H9 (cell line): Measurements from ENCODE around the gene ZSWIM6. TPM values are rescaled to one million over a fixed set of nuclear protein-coding genes. Genes with fewer than 3 reads are reported as not detected.

Experiments used
- DNase-seq: peaks from one replicate; pipeline ENCODE4 v3.0.0-alpha.2; 2017
- H2AFZ ChIP-seq: one replicate; pipeline ENCODE4 v1.6.1; 2013; ENCODE audit warnings: mild to moderate bottlenecking, low read length, control low read depth, moderate library complexity
- H2AK5ac ChIP-seq: 2 replicates; pipeline ENCODE4 v1.6.1; 2013; ENCODE audit warnings: low read length, control low read depth, mixed read lengths; ENCODE audit not compliant: insufficient read length
- H2BK120ac ChIP-seq: one replicate; pipeline ENCODE4 v1.6.1; 2013; ENCODE audit warnings: low read depth, mild to moderate bottlenecking, low read length, control low read depth, inconsistent platforms; ENCODE audit not compliant: poor library complexity, severe bottlenecking
- H2BK12ac ChIP-seq: 2 replicates; pipeline ENCODE4 v1.6.1; 2013; ENCODE audit warnings: low read length, control low read depth, mixed read lengths, low read depth; ENCODE audit not compliant: insufficient read length
- H2BK15ac ChIP-seq: 2 replicates; pipeline ENCODE4 v1.6.1; 2013; ENCODE audit warnings: low read depth, low read length, control low read depth
- H2BK20ac ChIP-seq: one replicate; pipeline ENCODE4 v1.6.1; 2013; ENCODE audit warnings: low read depth, mild to moderate bottlenecking, low read length, control low read depth, inconsistent platforms; ENCODE audit not compliant: poor library complexity, severe bottlenecking
- H2BK5ac ChIP-seq: 2 replicates; pipeline ENCODE4 v1.6.1; 2013; ENCODE audit warnings: low read length, control low read depth, mixed read lengths; ENCODE audit not compliant: insufficient read length
- H3K14ac ChIP-seq: 2 replicates; pipeline ENCODE4 v1.6.1; 2013; ENCODE audit warnings: low read length, control low read depth; ENCODE audit not compliant: insufficient read depth
- H3K18ac ChIP-seq: 2 replicates; pipeline ENCODE4 v1.6.1; 2013; ENCODE audit warnings: low read depth, mild to moderate bottlenecking, mixed read lengths, low read length, control low read depth; ENCODE audit not compliant: insufficient read length
- H3K23ac ChIP-seq: 2 replicates; pipeline ENCODE4 v1.6.1; 2013; ENCODE audit warnings: low read length, control low read depth, mixed read lengths, low read depth; ENCODE audit not compliant: insufficient read length
- H3K23me2 ChIP-seq: 2 replicates; pipeline ENCODE4 v1.6.1; 2013; ENCODE audit warnings: low read depth, mild to moderate bottlenecking, mixed read lengths, low read length, control low read depth; ENCODE audit not compliant: insufficient read length, poor library complexity, severe bottlenecking
- H3K27ac ChIP-seq: 2 replicates; pipeline ENCODE4 v1.5.1; 2013; ENCODE audit warnings: low read length, control low read depth, mixed read lengths, low read depth; ENCODE audit not compliant: insufficient read length
- H3K27me3 ChIP-seq: 2 replicates; pipeline ENCODE4 v1.6.1; 2013; ENCODE audit warnings: low read length, control low read depth, inconsistent platforms; ENCODE audit not compliant: insufficient read depth
- H3K4ac ChIP-seq: 2 replicates; pipeline ENCODE4 v1.6.1; 2013; ENCODE audit warnings: low read depth, mild to moderate bottlenecking, control low read depth, inconsistent platforms, low read length, moderate library complexity
- H3K4me1 ChIP-seq: 2 replicates; pipeline ENCODE4 v1.6.1; 2013; ENCODE audit warnings: low read length, control low read depth, inconsistent platforms; ENCODE audit not compliant: insufficient read depth
- H3K4me2 ChIP-seq: 2 replicates; pipeline ENCODE4 v1.6.1; 2013; ENCODE audit warnings: low read length, control low read depth, mixed read lengths; ENCODE audit not compliant: insufficient read length, insufficient read depth
- H3K56ac ChIP-seq: 2 replicates; pipeline ENCODE4 v1.6.1; 2013; ENCODE audit warnings: low read depth, mild to moderate bottlenecking, mixed read lengths, low read length, control low read depth; ENCODE audit not compliant: insufficient read length
- H3K79me1 ChIP-seq: 2 replicates; pipeline ENCODE4 v1.6.1; 2013; ENCODE audit warnings: low read depth, mild to moderate bottlenecking, moderate library complexity, low read length, control low read depth, inconsistent platforms; ENCODE audit not compliant: insufficient read depth, poor library complexity, severe bottlenecking
- H3K79me2 ChIP-seq: 2 replicates; pipeline ENCODE4 v1.6.1; 2013; ENCODE audit warnings: low read length, control low read depth, inconsistent platforms; ENCODE audit not compliant: insufficient read depth
- H3K9ac ChIP-seq: 2 replicates; pipeline ENCODE4 v1.6.1; 2013; ENCODE audit warnings: low read length, control low read depth, mixed read lengths; ENCODE audit not compliant: insufficient read length; ENCODE audit errors: extremely low read depth
- H3K9me3 ChIP-seq: one replicate; pipeline ENCODE4 v1.6.1; 2013; ENCODE audit warnings: low read depth, low read length, inconsistent platforms; ENCODE audit not compliant: control insufficient read depth
- H3T11ph ChIP-seq: one replicate; pipeline ENCODE4 v1.6.1; 2013; ENCODE audit warnings: mild to moderate bottlenecking, low read length, control low read depth, inconsistent platforms
- H4K20me1 ChIP-seq: one replicate; pipeline ENCODE4 v1.6.1; 2013; ENCODE audit not compliant: control insufficient read depth, insufficient read length, insufficient read depth
- H4K5ac ChIP-seq: 2 replicates; pipeline ENCODE4 v1.6.1; 2013; ENCODE audit warnings: low read depth, mild to moderate bottlenecking, mixed read lengths, low read length, control low read depth; ENCODE audit not compliant: insufficient read length
- H4K8ac ChIP-seq: replicated peaks from 2 replicates; pipeline ENCODE4 v1.6.1; 2013; ENCODE audit warnings: low read length, control low read depth, mixed read lengths, low read depth; ENCODE audit not compliant: insufficient read length
- H4K91ac ChIP-seq: 2 replicates; pipeline ENCODE4 v1.6.1; 2013; ENCODE audit warnings: low read depth, mild to moderate bottlenecking, moderate library complexity, mixed read lengths, low read length, control low read depth; ENCODE audit not compliant: insufficient read length
- H3K27ac Mint-ChIP-seq, 3 experiments: 2 replicates in 2 of 3; 3 replicates in 1 of 3; pipeline ENCODE4 v1.8.0; 2020 to 2021; ENCODE audit warnings: mixed read lengths in 3 of 3, mild to moderate bottlenecking in 1 of 3, moderate library complexity in 1 of 3
- H3K27me3 Mint-ChIP-seq: 2 replicates; pipeline ENCODE4 v1.8.0; 2021; ENCODE audit warnings: low read depth, mild to moderate bottlenecking, moderate library complexity, mixed read lengths
- H3K36me3 Mint-ChIP-seq, 3 experiments: 2 replicates in 2 of 3; 3 replicates in 1 of 3; pipeline ENCODE4 v1.8.0; 2020 to 2021; ENCODE audit warnings: low read depth in 3 of 3, mixed read lengths in 3 of 3; ENCODE audit not compliant: insufficient read depth in 1 of 3
- H3K4me1 Mint-ChIP-seq, 2 experiments: 2 replicates each; pipeline ENCODE4 v1.8.0; 2020; ENCODE audit warnings: mixed read lengths in 2 of 2
- H3K4me3 Mint-ChIP-seq, 2 experiments: 2 replicates in 1 of 2; 3 replicates in 1 of 2; pipeline ENCODE4 v1.8.0; 2020 to 2021; ENCODE audit warnings: mild to moderate bottlenecking in 2 of 2, mixed read lengths in 2 of 2, moderate library complexity in 1 of 2
- H3K9me3 Mint-ChIP-seq, 2 experiments: 2 replicates in 1 of 2; 3 replicates in 1 of 2; pipeline ENCODE4 v1.8.0; 2020; ENCODE audit warnings: mild to moderate bottlenecking in 2 of 2, mixed read lengths in 2 of 2, moderate library complexity in 1 of 2
- CTCF ChIP-seq: fragments of 200-600 bp; sonication (generic); conservative IDR thresholded peaks from 3 replicates; pipeline ENCODE4 v1.8.0; 2021; ENCODE audit warnings: antibody characterized with exemption, mild to moderate bottlenecking
- WGBS: extraction: QIAGEN DNeasy Blood & Tissue Kit; methylation state at CpG from one replicate; pipeline ENCODE4 v1.1.7; 2013; ENCODE audit warnings: missing lambda C conversion rate, low lambda C conversion rate, mixed read lengths; ENCODE audit not compliant: insufficient read length; ENCODE audit errors: extremely low coverage; 5-methylcytosine and 5-hydroxymethylcytosine counted together
- total RNA-seq: library from RNA; stranded (reverse); gene quantifications from 2 replicates; pipeline ENCODE4 v1.2.1, GENCODE V29; 2021

The ZSWIM6 gene
- total RNA-seq, 1 experiment from 2014 or later = 11.5 TPM

GRCh38 chr5:61304590-61305381 lies 27.3 kb upstream of the ZSWIM6 start:
- Histone ChIP-seq H3K23me2 (no peaks in the 10 kb centered on the region), H2BK5ac (no peak overlapping the region), H2BK120ac (no peak overlapping the region), H3K56ac (no peak overlapping the region), H3K79me1 (no peaks in the 10 kb centered on the region), H3K4me2 (no peak overlapping the region), H3K23ac (no peak overlapping the region), H4K91ac (no peak overlapping the region), H4K20me1 (no peaks in the 10 kb centered on the region), H2BK12ac (no peak overlapping the region), H3K27me3 (no peaks in the 10 kb centered on the region; the same call in 1 of the 2 replicates), H3K9me3 (no peaks in the 10 kb centered on the region), H4K8ac (no peak overlapping the region), H2AFZ (no peak overlapping the region), H3K14ac (no peak overlapping the region), H2AK5ac (no peak overlapping the region), H3K4me1 (no peaks in the 10 kb centered on the region; the same call in 1 of the 2 replicates), H2BK20ac (no peak overlapping the region), H3T11ph (no peak overlapping the region), H3K27ac (no peak overlapping the region), H3K79me2 (no peaks in the 10 kb centered on the region), H3K18ac (no peak overlapping the region), H3K4ac (no peak overlapping the region), H2BK15ac (0 out of 2 replicates have a peak overlapping the region, but pooled peaks have one; percentile 69), H3K9ac (no peak overlapping the region), H4K5ac (no peak overlapping the region)
- Mint-ChIP-seq H3K36me3 (no peaks in the 10 kb centered on the region), H3K27ac (no peak overlapping the region), H3K4me3 (no peak overlapping the region), H3K4me1 (peaks cover 25 to 30% of the 10 kb centered on the region in 2 experiments), H3K27me3 (peaks cover 50% of the 10 kb centered on the region), H3K9me3 (no peaks in the 10 kb centered on the region; a peak in 1 of 5 replicates)
- TF ChIP-seq CTCF = no peak
- no CpG with 5 or more reads among the region's 15 CpGs for WGBS
- no peak for DNase-seq
